ENCODE measurements around the gene PLSCR2.

PLSCR2 gene

DNA sequence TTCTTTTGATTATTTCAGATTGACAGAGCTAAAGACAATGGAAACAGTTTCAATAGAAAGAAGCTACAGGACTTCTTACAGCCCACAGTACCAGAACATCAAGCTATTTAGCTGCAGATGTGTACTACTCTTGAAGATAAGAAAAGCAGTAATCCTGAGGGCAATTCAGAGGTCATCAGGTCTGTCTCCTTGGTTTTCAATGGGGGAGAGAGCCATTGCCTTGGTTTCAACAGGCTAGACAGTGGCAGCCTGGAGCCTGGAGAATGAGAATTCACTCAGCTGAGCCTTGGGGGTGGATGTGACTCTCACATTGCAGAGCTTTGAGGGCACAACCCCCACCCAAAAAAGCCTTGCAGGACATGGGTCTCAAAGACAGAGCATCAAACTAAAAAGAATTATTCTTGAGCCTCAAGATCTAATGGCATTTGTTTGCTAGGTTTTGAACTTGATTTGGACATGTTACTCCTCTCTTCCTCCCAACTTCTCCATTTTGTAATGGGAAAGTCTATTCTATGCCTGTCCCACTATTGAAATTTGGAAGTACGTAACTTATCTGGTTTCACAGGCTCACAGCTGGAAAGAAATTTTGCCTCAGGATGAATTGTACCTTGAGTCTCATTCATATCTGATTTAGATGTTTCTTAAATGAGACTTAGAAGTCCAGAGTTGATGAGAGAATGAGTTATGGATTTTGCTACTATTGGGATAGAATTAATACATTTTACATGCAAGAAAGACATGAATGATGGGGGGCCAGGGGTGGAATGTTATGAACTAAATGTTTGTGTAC, 38.2 kb upstream of the PLSCR2 start:
- Histone ChIP-seq H3K4me2 (no peak overlapping the region), H3K4me3 (IDR thresholded peaks at IDR 0.05; ENCODE audit: insufficient read depth, low read depth, low read length) (no peak overlapping the region), H3K27ac (no peak overlapping the region), H4K20me1 (ENCODE audit: insufficient read depth) (no peaks in the 10 kb centered on the region), H3K4me1 (ENCODE audit: low read depth, poor library complexity, severe bottlenecking) (peaks cover 35% of the 10 kb centered on the region), H3K79me2 (ENCODE audit: insufficient read depth, low read depth) (no peaks in the 10 kb centered on the region), H2AFZ (ENCODE audit: low read depth) (no peak overlapping the region), H3K27me3 (ENCODE audit: insufficient read depth, low read depth) (no peaks in the 10 kb centered on the region), H3K36me3 (ENCODE audit: insufficient read depth) (no peaks in the 10 kb centered on the region), H3K9ac (no peak overlapping the region)
- TF ChIP-seq, protein P1, sequence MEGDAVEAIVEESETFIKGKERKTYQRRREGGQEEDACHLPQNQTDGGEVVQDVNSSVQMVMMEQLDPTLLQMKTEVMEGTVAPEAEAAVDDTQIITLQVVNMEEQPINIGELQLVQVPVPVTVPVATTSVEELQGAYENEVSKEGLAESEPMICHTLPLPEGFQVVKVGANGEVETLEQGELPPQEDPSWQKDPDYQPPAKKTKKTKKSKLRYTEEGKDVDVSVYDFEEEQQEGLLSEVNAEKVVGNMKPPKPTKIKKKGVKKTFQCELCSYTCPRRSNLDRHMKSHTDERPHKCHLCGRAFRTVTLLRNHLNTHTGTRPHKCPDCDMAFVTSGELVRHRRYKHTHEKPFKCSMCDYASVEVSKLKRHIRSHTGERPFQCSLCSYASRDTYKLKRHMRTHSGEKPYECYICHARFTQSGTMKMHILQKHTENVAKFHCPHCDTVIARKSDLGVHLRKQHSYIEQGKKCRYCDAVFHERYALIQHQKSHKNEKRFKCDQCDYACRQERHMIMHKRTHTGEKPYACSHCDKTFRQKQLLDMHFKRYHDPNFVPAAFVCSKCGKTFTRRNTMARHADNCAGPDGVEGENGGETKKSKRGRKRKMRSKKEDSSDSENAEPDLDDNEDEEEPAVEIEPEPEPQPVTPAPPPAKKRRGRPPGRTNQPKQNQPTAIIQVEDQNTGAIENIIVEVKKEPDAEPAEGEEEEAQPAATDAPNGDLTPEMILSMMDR (conservative IDR thresholded peaks at IDR 0.05; ENCODE audit: low read depth, low read length) = no peak

GRCh38 chr3:146505516-146505915, 36.2 kb upstream of the PLSCR2 start:
- no peak overlapping the region for H2AFZ ChIP-seq (ENCODE audit: low read depth)
- no peak overlapping the region for H3K4me2 ChIP-seq
- no peak overlapping the region for H3K4me3 ChIP-seq (IDR thresholded peaks at IDR 0.05; ENCODE audit: insufficient read depth, low read depth, low read length)
- H3K79me2 ChIP-seq (ENCODE audit: insufficient read depth, low read depth) = no peaks in the 10 kb centered on the region
- no peaks in the 10 kb centered on the region for H4K20me1 ChIP-seq (ENCODE audit: insufficient read depth)
- H3K9ac ChIP-seq = no peak overlapping the region
- TF ChIP-seq, protein P1 (conservative IDR thresholded peaks at IDR 0.05; ENCODE audit: low read depth, low read length) = no peak
- H3K36me3 ChIP-seq (ENCODE audit: insufficient read depth) = no peaks in the 10 kb centered on the region
- H3K4me1 ChIP-seq (ENCODE audit: low read depth, poor library complexity, severe bottlenecking) = peaks cover 24% of the 10 kb centered on the region
- H3K27me3 ChIP-seq (ENCODE audit: insufficient read depth, low read depth) = no peaks in the 10 kb centered on the region
- no peak overlapping the region for H3K27ac ChIP-seq

DNA sequence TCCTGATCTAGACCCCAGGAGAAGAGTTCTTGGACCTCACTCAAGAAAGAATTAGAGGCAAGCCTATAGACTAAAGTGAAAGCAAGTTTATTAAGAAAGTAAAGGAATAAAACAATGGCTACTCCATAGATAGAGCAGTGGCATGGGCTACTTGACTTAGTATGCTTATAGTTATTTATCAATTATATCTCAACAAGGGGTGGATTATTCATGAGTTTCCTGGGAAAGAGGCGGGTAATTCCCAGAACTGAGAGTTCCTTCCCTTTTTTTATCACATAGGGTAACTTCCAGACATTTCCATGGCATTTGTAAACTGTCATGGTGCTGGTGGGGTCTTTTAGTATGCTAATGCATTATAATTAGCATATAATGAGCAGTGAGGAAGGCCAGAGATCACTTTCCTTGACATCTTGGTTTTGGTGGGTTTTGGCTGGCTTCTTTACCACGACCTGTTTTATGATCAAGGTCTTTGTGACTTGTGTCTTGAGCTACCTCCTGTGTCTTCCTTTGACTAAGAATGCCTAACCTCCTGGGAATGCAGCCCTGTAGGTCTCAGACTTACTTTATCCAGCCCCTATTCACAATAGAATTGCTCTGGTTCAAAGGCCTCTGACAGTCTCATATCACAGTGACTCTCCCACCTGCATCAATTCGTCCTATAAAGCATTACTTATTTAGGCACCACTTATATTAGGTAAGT, 35.3 kb upstream of the PLSCR2 start:
- Histone ChIP-seq H3K4me2 (no peak overlapping the region), H3K4me1 (ENCODE audit: low read depth, poor library complexity, severe bottlenecking) (peaks cover 24% of the 10 kb centered on the region), H3K27me3 (ENCODE audit: insufficient read depth, low read depth) (no peaks in the 10 kb centered on the region), H2AFZ (ENCODE audit: low read depth) (no peak overlapping the region), H3K79me2 (ENCODE audit: insufficient read depth, low read depth) (no peaks in the 10 kb centered on the region), H3K36me3 (ENCODE audit: insufficient read depth) (no peaks in the 10 kb centered on the region), H3K27ac (no peak overlapping the region), H4K20me1 (ENCODE audit: insufficient read depth) (no peaks in the 10 kb centered on the region), H3K4me3 (IDR thresholded peaks at IDR 0.05; ENCODE audit: insufficient read depth, low read depth, low read length) (no peak overlapping the region), H3K9ac (no peak overlapping the region)
- TF ChIP-seq, protein P1 (conservative IDR thresholded peaks at IDR 0.05; ENCODE audit: low read depth, low read length) = no peak

DNA sequence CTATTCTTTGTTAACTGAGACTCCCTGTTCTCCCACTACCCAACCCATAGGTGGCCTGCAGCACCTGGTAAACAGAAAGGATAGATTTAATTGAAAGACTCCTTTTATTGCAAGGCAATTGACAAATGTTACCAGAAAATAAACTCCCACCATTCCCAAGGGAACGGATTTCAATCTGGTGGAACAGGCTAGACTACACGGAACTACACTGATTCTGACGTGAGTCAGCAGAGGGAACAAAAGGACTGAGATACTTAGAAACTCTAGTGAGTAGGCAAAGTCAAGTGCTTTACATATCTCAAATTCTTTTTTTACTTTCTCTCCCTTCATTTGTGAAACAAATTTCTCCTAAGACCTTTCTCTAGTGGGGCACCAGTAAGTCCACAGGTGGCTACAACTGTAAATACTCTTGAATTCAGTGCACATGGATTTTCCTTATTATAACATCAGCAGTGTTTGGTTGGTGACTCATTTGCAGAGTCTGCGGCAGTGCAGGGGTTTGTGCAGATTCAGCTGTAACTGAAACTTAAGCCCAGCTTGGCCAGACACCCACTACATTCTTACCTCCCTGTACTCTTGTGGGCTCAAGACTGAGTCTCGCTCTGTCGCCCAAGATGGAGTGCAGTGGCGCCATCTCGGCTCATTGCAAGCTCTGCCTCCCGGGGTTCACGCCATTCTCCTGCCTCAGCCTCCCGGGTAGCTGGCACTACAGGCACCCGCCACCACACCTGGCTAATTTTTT, 34.3 kb upstream of the PLSCR2 start:
- Histone ChIP-seq H3K27ac (no peak overlapping the region), H2AFZ (ENCODE audit: low read depth) (no peak overlapping the region), H3K27me3 (ENCODE audit: insufficient read depth, low read depth) (no peaks in the 10 kb centered on the region), H3K36me3 (ENCODE audit: insufficient read depth) (no peaks in the 10 kb centered on the region), H3K9ac (no peak overlapping the region), H3K79me2 (ENCODE audit: insufficient read depth, low read depth) (no peaks in the 10 kb centered on the region), H3K4me3 (IDR thresholded peaks at IDR 0.05; ENCODE audit: insufficient read depth, low read depth, low read length) (no peak overlapping the region), H4K20me1 (ENCODE audit: insufficient read depth) (no peaks in the 10 kb centered on the region), H3K4me1 (ENCODE audit: low read depth, poor library complexity, severe bottlenecking) (peaks cover 24% of the 10 kb centered on the region), H3K4me2 (peak overlapping the region; percentile 3; the same call in 1 of the 2 replicates)
- TF ChIP-seq, protein P1 (conservative IDR thresholded peaks at IDR 0.05; ENCODE audit: low read depth, low read length) = no peak
